Inflammatory macrophage (primary cell): ENCODE data around the gene CD14.
"Not testable (repeated sequence)": the region's sequence is repeated elsewhere in the genome, so short reads cannot be mapped to it uniquely, and the experiment has no call there.

ENCODE experiments used
- DNase-seq, 2 donors: peaks; one replicate each; pipeline ENCODE4 v3.0.0-alpha.2; 2020 to 2022

Gene CD14

DNA sequence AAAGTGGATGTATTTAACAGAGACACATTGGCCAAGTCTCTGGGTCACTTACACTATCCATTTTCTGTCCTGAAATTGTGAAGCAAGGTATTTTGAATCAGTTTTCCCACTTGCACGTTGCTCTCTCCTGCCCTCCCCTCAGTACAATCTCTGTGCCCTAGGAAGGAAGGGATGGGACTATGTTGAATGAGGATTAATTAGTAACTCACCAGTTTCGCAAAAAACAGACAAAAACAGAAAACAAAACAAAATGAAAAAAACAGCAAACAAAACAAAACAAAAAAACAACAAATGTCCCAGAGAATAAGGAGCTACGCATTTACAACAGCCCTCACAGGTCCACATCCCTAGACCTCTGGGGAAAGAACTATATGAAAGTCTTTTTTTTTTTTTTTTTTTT, 1.1 kb upstream of the CD14 start:
- no peak for DNase-seq

DNA sequence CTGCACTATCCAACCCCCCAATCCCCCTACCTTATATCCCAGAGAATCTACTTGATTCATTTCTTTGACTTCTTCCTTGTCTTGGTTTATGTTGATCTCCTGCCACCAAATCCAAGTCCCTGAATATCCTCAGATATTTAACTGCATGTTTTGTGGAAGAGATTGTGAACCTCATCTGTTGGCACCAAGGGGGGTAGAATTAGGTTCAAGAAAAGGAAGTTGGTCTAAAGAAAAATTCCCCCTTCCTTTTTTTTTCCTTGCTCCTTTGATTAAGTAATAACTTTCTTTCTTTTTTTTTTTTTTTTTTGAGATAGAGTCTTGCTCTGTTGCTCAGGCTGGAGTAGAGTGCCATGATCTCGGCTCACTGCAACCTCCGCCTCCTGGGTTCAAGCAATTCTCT, 526 bp upstream of the CD14 start:
- DNase-seq = peak in 1 of 2 donors; percentile 69

DNA sequence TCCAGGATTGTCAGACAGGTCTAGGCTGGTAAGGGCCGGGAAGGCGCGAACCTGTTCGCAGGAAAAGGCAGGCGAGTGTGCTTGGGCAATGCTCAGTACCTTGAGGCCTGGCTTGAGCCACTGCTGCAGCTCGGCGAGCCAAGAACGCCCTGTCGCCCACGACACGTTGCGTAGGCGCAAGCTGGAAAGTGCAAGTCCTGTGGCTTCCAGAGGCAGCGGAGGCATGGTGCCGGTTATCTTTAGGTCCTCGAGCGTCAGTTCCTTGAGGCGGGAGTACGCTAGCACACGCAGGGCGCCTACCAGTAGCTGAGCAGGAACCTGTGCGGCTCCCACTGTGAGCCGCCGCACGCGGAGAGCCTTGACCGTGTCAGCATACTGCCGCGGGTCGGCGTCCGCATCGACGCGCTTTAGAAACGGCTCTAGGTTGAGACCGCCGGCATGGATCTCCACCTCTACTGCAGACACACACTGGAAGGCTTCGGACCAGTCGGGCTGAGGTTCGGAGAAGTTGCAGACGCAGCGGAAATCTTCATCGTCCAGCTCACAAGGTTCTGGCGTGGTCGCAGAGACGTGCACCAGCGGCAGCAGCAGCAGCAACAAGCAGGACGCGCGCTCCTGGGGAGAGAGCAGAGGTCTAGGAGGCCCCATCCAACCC, 482 bp downstream of the CD14 start:
- DNase-seq = peak; percentile 85 to 94

DNA sequence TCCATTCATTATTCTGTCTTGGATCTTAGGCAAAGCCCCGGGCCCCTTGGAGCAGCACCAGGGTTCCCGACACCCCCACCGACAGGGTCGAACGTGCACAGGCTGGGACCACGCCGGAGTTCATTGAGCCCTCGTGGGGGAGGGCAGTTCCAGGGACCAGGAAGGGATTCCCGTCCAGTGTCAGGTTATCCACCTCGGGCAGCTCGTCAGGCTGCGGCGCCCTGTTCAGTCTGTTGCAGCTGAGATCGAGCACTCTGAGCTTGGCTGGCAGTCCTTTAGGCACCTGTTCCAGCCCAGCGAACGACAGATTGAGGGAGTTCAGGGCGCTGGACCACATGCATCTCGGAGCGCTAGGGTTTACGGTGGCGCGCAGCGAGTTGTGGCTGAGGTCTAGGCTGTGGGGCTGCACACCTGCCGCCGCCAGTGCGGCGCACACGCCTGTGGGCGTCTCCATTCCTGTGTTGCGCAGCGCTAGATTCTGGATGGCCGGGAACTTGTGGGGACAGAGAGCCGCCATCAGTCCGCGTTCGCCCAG, 1.1 kb downstream of the CD14 start:
- no peak for DNase-seq

DNA sequence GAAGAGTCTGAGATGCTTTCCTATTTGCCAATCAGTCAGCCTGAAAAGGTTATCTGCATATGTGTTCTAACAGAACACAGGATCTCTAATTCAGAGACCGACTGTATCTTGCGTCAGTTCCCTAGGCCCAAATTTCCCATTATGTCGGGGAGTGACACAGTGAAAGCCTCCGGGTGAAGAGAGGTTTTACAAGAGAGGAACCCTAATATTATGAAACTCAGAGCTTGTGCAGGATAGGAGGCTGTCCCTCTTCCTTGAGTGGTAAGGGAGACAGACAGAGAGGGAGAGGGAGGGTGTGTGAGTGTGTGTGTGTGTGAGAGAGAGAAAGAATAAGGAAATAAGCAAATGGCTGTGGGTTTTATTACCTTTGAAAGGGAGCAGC, 1.9 kb downstream of the CD14 start:
- peak; percentile 86 to 95 for DNase-seq

DNA sequence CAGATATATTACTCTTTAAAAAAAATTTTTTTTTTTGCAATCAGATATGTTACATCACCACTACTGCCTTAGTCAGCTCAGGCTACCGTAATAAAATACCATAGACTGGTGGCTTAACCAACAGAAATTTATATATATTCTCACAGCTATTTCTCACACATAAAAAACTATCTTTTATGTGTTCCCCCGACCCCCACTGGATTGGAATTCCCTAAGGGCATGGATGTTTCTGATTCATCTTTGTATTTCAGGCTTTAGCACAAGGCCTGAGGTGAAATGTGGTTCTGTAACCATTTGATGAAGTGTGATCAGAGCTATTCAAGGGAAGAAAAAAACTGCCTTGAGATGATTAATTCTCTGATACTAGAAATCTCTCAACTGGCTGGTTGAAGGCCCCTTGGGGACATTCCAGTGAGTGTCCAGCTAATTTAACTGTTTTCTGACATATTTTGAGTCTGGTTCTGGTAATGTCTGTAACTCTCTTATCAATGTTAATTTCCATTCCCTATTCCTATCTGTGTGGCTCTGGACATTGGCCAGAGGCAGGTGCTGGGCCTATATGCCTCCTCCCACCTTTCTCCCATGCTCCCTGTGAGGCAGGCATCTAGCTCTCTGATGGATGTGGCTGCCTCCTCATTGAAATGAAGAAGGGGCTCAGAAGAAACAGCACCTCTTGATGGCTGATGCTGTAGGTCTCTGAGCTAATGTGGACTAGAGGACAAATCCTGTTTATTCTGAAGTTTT, 2.5 kb downstream of the CD14 start:
- DNase-seq = peak in 1 of 2 donors; percentile 3

DNA sequence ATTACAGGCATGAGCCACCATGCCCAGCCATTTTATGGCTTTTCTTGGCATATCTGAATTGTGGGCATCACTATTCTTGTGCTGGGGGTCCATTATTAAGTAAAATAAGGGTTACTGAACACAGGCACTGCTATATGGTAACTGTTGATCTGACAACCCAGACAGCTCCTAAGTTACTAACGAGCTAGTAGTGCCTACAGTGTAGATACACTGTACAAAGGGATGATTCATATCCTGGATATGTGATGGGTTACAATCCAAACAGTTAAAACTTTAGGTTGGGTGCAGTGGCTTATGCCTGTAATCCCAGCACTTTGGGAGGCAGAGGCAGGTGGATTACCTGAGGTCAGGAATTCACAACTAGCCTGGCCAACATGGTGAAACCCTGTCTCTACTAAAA, 4.3 kb downstream of the CD14 start:
- DNase-seq = no peak

DNA sequence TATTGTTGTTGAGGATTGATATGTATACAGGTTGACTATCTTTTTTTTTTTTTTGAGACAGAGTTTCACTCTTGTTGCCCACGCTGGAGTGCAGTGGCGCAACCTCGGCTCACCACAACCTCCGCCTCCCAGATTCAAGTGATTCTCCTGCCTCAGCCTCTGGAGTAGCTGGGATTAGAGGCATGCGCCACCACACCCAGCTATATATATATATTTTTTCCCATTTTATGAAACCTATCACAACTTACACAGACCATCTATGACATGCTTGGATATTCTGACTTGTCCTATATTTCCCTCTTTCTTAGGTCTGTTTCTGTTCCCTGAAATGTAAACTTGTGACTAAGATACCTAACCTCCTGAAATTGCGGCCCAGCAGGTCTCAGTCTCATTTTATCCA, 5.0 kb downstream of the CD14 start:
- peak in 1 of 2 donors; percentile 9 for DNase-seq

DNA sequence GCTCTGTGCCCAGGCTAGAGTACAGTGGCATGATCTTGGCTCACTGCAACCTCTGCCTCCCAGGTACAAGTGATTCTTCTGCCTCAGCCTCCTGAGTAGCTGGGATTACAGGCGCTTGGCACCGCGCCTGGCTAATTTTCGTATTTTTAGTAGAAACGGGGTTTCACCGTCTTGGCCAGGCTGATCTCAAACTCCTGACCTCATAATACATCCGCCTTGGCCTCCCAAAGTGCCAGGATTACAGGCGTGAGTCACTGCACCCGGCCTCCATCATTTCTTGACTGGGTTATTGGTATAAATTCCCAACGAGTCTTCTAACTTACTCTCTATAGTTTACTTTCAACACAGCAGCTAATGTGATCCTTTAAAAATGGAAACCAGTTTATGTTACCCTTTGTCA, 8.1 kb downstream of the CD14 start:
- DNase-seq = not testable (repeated sequence)

DNA sequence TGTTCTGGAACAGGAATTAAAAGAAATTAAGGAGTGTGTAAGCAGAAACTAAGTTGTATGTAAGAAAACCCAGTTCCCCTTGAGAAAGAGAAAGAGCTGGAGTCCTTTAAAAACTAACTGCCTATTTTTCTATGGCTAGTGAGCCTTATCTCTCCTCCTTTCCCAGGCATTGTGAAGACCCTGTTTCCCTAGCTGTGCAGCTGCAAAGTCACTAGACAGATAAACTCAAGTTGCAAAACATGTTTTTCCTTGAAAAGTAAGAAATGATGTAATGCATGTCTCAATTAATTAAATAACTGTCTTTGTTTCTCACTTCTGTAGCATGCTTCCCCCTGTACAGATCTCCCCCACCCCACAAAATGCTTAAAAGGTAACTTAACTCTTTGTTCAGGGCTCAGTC, 9.9 kb downstream of the CD14 start:
- not testable (repeated sequence) for DNase-seq

DNA sequence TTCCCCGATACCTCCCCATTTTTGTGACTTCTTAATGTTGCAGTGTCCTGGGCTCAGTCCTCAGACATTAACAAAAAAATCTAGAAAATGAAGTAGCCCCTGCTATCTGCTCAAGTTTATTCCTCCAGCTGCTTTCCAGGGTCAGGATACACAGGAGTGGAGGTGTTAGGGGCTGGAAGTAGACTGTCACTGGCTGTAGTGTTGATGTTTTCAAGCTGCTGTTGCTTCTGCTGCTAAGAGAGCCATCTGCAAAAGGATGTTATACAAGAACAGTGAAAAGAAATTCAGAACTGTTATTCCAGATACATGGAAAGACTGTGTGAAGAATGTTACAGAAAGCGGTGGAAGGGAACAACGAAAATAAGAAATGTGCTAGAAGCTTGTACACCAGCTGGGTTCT, 10.7 kb downstream of the CD14 start:
- no peak for DNase-seq

DNA sequence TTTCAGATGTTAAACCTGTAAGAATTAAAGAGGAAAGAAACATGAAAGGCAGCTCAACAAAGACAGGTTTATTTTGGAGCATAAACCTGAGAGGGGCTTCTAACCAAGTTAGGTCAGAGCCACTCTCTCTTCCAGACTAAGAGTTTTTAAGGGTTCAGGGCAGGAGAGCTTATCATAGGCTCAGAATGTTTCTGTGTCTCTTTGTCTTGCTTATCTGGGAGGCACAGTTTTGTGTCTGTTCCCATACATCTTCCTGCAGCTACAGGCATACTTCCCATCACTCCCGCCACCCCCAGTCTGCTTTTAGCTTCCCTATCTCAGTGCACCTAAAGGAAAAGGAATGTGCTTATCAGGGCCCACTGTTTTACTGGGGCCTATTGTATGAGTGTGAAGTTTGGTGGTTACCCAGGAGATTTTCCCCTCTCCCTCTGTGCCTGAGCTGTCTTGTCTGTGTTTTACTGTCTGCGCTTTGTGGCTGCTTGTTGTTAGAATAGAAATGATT, 21.9 kb downstream of the CD14 start:
- no peak for DNase-seq

DNA sequence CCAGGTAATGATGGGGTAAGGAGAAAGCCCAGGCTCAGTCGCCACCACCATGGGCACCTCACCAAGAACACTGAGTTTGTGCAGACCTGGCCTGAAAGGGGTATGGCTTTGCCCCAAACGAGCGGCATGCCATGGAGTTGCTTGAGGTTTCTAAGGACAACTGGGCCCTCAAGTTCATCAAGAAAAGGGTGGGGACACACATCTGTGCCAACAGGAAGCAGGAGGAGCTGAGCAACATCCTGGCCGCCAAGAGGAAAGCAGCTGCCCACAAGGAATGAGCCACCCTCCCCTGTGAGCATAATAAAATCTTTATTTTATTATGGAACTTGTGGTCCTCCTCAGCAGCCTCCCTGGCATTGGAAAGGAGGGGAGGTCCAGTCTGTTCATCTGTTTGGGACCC, 23.8 kb downstream of the CD14 start:
- peak; percentile 82 to 85 for DNase-seq

DNA sequence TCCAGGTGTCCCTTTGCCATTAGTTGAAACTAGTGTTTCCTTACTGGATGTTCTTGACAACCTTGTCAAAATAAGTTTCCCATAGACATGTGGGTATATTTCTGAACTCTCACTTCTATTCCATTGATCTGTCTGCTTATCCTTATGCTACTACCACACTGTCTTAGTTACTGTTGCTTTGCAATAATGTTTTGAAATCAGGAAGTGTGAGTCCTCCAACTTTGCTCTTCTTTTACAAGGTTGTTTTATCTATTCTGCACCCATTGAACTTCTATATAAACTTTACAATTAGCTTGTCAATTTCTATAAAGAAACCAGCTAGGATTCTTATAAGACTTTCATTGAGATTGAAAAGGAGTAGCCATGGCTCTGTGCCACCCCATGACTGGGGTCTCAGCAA, 24.3 kb downstream of the CD14 start:
- DNase-seq = peak in 1 of 2 donors; percentile 54

DNA sequence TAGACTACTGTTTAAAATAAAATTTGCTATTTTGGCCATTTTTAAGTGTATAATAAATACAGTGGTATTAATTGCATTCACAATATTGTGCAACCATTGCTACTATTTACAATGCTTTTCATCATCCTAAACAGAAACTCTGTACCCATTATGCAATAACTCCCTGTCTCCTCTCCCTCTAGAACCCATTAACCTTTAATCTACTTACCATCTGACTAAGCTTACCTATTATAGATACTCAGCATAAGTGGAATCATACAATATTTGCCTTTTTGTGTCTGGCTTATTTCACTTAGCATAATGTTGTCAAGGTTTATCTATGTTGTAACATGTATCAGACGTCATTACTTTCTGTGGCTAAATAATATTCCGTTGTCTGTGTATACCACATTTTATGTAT, 25.9 kb downstream of the CD14 start:
- DNase-seq = peak in 1 of 2 donors; percentile 62

DNA sequence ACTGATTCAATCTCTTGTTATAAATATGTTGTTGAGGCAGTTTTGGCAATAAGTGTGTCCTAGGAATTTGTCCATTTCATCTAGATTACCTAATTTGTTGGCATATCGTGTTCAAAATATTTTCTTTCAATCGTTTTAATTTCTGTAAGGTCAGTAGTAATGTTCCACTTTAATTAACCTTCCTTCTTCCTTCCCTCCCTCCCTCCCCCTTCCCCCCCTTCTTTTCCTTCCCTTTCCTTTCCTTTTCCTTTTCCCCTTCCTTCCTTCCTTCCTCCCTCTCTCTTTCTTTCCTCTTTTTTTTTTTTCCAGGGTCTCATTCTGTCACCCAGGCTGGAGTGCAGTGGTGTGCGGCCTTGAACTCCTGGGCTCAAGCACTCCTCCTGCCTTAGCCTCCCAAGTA, 27.1 kb downstream of the CD14 start:
- DNase-seq = no peak

DNA sequence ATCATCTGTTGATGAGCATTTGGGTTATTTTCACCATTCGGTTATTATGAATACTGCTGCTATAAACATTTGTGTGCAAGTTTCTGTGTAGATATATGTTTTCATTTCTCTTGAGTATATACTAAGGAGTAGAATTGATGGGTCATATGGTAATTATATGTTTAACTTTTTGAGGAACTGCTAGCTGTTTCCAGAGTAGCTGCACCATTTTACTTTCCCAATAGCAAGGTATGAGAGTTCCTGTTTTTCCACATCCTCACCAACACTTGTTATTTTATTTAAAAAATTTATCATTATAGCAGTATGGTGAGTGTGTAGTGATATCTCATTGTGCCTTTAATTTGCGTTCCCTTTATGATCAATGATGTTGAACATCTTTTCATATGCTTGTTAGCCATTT, 29.2 kb downstream of the CD14 start:
- peak; percentile 30 to 62 for DNase-seq

DNA sequence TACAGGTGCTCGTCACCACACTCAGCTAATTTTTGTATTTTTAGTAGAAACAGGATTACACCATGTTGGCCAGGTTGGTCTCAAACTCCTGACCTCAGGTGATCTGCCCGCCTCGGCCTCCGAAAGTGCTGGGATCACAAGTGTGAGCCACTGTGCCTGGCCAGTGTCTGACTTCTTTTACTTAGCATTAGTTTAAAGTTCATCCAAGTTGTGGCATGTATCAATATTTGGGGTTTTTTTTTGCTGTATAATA, 29.6 kb downstream of the CD14 start:
- not testable (repeated sequence) for DNase-seq

DNA sequence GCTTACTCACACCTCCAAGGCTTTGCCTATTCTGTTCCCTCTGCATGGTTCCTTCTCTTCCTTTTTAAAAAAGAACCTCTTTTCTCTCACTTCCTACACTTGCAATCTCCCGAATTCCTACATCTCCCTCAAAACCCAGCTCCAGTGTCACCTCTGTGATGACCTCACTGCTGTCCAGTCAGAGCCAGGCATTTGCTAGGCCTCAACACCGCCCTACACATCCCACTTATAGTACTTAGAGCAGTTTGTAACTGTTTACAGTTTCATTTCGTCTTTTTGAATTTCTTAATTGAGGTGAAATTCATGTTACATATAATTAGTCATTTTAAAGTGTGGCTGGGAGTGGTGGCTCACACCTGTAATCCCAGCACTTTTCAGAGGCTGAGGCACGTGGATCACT, 30.8 kb downstream of the CD14 start:
- DNase-seq = peak; percentile 81 to 83

DNA sequence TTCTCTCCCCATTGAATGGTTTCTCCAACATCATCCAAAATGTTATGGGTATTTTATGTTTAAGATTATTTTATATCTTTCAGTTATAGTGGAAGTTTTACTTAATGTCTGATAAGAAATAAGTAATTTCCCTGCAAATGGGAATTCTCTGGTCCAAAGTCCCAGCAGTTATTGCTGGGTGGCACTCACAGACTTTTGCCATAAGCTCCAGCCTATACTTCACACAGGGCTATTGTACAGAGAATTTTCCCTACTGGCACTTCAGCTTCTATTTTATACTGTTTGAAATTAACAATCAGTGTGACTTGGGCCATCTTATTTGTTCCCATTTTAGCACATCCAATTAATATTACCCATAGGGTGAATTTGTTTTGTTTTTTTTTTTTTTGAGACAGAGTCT, 32.9 kb downstream of the CD14 start:
- DNase-seq = no peak

DNA sequence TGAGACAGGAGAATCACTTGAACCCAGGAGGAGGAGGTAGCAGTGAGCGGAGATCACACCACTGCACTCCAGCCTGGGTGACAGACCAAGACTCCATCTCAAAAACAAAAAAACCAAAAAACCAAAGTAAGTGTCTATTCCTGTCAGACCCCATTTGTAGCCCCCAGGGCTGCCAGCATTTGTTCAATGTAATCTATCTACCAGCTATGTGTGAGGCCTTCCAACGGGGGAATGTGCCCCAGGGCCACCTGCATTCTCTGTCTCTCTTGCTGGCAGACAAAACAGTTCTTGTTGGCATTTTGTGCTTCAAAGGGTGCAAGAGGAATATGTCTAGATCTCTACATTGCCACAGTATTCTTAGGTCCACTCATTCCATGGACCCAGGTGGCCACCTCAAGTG, 34.1 kb downstream of the CD14 start:
- DNase-seq = no peak

DNA sequence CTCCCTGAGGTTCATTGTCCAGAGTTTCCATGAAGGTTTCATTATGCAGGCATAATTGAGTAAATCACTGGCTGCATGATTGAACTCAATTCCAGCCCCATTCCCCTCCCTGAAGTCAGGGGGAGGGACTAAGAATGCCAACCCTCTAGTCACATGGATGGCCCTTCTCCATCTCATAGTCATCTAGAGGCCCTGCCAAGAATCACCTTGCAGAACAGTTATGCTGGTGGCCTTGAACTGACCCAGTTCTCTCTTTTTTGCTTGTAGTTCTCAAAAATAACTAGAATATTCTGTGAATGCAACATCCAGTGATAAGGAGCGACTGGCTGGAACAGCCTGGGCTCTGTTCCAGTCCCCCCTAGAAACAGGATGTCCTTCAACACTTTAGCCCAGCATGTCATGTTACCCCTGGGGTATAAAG, 36.6 kb downstream of the CD14 start:
- DNase-seq = peak in 1 of 2 donors; percentile 42

DNA sequence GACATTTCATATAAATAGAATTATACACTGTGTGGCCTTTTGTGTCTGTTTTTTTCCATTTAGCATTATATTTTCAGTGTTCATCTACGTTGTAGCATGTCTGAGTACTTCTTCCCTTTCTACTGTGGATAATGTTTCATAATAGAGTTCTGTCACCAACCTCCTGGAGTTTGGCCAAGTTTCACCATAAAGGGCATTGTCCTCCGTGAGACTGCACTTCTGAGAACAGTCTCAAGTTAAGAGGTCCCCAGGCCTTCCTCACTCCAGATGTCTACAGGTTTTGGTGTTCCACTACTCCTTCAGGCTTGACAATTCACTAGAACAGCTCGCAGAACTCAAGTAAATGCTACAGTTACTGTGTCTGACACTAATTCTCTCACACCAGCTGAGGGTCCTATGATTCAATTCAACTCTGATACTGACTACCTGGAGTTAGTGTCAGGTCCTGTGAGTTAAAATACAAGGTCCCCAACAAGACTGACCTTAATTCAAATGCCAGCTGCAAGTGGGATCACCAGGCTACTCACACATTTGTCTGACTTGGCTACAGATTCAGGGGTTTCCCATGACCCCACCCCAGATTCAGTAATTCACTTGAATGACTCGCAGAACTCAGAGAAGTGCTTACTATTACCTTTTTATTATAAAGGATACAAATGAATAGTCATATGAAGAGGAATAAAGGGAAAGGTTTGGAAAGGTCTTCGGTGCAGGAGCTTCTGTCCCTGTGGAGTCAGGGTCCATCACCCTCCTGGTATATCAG, 37.3 kb downstream of the CD14 start:
- peak; percentile 93 to 98 for DNase-seq

DNA sequence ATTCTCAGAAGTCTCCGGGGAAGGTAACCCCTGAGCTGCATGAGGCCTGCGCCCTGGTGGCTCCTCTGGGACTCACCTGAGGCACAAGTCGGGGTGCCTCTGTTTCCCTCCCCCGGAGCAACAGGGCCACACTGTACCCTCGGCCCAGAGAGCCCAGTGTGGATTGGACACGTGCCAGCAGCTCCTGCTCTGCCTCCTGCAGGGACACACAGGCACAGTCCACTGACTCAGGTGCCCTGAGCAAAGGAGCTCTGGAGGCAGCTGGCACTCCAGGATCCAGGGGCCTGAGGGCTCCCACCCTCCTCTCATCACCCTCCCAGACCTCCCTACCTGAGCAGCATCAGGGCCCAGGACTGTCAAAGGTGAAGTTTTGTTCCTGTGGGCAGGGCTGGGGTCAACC, 38.8 kb downstream of the CD14 start:
- DNase-seq = no peak
